HG02885 (cell line): ENCODE data around the gene ANKRD36B.
"Not testable (repeated sequence)": the region's sequence is repeated elsewhere in the genome, so short reads cannot be mapped to it uniquely, and the experiment has no call there.

Source experiments
- ATAC-seq: cut with Tn5 transposase; IDR thresholded peaks from one replicate; pipeline ENCODE4 v1.9.1; 2021; ENCODE audit warnings: mild to moderate bottlenecking; ENCODE audit not compliant: unreplicated experiment, poor library complexity

The ANKRD36B gene

DNA sequence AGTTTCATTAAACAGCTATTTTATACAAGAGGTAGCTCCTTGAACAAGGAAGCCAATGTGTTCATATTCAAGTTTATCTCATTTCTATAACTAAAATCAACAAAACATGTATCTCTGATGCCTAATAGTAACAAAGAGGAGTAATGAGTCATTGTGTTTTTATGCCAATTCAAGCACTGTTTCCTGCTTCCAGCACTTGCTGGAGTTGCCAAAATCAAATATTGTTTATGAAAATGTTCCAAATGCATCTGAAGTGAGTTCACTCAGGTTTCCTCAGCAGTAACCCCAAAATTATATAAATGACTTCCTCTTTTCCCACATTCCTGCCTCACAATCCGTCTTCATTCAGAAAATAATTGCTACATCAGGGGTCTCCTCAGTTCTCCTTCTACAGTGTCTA is 39.2 kb downstream of the ANKRD36B start:
- ATAC-seq: not testable (repeated sequence)

DNA sequence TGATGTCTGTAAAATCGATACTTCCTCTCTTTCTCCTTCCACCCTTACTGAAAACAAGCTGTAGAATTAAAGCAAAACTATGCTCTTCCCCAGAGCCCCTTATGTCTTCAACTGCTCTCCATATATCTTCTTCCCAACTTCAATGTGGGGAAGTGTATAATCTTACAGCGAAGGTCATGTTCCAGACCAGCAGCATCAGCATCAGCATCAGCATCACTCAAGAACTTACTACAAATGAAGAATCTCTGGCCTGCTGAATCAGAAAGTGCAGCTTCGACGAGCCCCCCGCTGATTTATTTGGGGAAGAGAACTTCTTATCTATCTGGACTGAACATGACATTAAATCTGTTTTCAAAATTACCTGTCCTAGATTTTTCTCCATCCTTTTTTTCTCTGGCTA is 40.6 kb downstream of the ANKRD36B start:
- ATAC-seq: not testable (repeated sequence)

DNA sequence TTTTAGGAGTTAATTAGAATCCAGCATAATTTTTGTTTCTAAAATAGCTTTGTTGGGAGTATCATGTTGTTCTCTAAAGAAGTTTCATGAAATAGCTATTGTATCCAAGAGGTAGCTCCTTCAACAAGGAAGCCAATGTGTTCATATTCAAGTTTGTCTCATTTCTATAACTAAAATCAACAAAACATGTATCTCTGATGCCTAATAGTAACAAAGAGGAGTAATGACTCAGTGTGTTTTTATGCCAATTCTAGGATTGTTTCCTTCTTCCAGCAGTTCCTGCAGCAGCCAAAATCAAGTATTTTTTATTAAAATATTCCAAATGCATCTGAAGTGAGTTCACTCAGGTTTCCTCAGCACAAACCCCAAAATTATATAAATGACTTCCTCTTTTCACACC is 41.1 kb downstream of the ANKRD36B start:
- not testable (repeated sequence) for ATAC-seq

DNA sequence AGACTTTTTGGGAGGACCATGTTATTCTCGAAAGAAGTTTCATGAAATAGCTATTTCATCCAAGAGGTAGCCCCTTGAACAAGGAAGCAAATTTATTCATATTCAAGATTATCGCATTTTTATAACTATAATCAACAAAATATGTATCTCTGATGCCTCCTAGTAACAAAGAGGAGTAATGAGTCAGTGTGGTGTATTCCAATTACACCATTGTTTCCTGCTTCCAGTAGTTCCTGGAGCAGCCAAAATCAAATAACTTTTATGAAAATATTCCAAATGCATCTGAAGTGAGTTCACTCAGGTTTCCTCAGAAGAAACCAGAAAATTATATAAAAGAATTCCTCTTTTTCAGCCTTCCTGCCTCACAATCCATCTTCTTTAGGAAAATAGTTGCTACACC is 43.0 kb downstream of the ANKRD36B start:
- no peak for ATAC-seq

DNA sequence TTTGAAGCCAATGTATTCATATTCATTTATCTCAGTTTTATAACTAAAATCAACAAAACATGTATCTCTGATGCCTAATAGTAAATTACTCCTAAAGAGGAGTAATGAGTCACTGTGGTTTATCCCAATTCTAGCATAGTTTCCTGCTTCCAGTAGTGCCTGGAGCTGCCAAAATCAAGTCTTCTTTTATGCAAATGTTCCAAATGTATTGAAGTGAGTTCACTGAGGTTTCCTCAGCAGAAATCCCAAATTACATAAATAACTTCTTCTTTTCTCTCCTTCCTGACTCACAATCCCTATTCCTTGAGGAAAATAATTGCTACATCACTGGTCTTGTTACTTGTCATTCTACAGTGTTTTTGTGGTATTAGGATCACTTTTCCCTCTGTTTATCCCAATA is 44.8 kb downstream of the ANKRD36B start:
- ATAC-seq: not testable (repeated sequence)

DNA sequence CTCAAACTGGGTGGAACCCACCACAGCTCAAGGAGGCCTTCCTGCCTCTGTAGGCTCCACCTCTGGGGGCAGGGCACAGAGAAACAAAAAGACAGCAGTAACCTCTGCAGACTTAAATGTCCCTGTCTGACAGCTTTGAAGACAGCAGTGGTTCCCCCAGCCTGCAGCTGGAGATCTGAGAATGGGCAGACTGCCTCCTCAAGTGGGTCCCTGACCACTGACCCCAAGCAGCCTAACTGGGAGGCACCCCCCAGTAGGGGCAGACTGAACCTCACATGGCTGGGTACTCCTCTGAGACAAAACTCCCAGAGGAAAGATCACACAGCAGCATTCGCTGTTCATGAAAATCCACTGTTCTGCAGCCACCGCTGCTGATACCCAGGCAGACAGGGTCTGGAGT is 63.8 kb downstream of the ANKRD36B start:
- not testable (repeated sequence) for ATAC-seq

DNA sequence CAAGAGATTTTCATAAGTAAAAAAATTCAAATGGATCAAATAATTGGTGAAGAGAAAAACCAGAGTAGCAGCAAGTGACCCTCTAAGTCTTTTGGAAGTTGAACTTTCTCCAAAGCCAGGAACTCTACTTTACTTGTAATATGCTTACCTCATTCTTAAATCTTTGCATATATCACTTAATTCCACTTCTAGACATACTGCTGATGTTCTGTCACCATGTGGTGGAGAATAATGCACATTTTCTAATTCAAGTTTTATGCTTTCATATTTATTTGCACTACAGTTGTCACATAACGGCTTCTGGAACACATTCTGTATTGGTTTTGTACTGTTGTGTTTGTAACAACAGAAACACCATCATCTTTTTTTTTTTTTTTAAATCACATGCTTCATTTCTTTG is 65.9 kb downstream of the ANKRD36B start:
- ATAC-seq: not testable (repeated sequence)

DNA sequence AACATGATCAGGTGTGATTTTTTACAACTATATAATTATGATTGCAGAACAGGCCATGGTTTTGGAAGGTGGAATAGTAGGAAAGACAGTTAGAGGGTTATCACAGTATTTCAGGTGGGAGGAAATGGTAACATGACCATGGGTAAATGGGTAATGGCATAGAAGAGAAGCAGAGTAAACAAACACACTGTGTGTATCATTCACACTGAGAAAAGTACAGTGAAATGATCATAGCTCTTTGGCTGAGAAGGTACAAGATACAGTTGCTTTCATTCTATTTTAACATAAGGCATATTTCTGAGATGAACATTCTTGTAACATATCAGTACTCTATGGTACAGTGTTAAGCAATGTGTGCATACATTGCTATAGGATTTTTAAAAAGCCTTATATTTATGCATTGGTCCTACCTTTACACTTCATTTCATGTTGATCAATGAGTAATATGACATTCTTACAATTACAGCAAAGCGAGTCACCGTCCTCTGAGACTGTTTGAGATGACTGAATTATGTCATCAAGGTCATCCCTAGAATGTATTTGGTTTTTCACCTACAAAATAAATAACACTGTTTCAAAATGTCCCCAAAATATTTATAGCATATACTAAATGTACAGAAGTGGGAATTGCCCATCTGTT is 66.6 kb downstream of the ANKRD36B start:
- not testable (repeated sequence) for ATAC-seq

DNA sequence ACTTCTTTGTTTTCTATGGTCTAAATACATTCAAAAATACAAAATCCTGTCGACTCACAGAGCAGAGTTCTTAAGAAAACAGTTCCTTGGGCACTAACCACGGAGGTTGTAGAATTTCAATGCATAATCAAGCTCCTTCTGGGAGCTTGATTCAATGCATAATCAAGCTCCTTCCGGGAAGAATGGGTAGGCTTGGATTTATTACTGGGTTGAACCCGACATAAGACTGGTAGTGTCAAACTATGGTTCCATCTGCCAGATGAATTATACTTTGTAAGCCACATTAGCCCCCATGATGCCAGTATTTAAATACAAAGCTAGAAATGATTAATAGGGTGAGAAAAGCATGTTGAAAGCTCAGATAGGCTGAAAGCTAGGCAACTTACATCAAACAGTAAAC is 94.0 kb downstream of the ANKRD36B start:
- not testable (repeated sequence) for ATAC-seq

DNA sequence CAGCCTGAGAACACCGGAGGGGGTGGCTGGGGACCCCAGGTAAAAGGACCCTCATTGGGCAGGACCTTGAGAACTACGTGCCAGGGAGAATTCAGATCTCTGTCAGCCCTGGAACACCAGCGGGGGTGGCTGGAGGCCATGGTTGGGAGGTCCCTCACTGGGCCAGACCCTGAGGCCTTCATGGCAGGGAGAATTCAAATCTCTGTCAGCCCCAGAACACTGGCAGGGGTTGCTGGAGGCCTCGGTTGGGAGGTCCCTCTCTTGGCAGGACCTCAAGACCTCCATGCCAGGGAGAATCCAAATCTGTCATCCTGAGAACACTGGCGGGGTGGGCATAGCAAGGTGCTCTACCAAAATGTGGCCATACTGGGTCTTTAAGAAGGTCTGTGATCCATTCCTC is 99.5 kb downstream of the ANKRD36B start:
- ATAC-seq: not testable (repeated sequence)
